DND-41 (cell line): ENCODE results near the gene IL1RAPL2.

Experiments used
- ATAC-seq: fragments of 200-7000 bp; cut with Tn5 transposase; 3 replicates; pipeline ENCODE4 v1.9.1; 2021; ENCODE audit warnings: low read depth; ENCODE audit not compliant: insufficient read depth
- DNase-seq: peaks from one replicate; pipeline ENCODE4 v3.0.0-alpha.2; 2020
- H2AFZ ChIP-seq: 2 replicates; pipeline ENCODE4 v1.6.0; 2012; ENCODE audit warnings: low read depth, low read length
- H3K27ac ChIP-seq: 2 replicates; pipeline ENCODE4 v1.5.1; 2012; ENCODE audit warnings: low read length, inconsistent platforms
- H3K27me3 ChIP-seq: fragments of 200-600 bp; sonication (generic); 2 replicates; pipeline ENCODE4 v1.6.0; 2012; ENCODE audit warnings: low read length, mild to moderate bottlenecking, inconsistent platforms; ENCODE audit not compliant: insufficient read depth, poor library complexity
- H3K36me3 ChIP-seq: 2 replicates; pipeline ENCODE4 v1.5.1; 2012; ENCODE audit warnings: low read length, inconsistent platforms; ENCODE audit not compliant: insufficient read depth
- H3K4me1 ChIP-seq: 2 replicates; pipeline ENCODE4 v1.5.1; 2012; ENCODE audit warnings: mild to moderate bottlenecking, low read length; ENCODE audit not compliant: insufficient read depth
- H3K4me2 ChIP-seq: 2 replicates; pipeline ENCODE4 v1.6.0; 2012; ENCODE audit warnings: mild to moderate bottlenecking, moderate library complexity, low read length, inconsistent platforms; ENCODE audit not compliant: insufficient read depth
- H3K4me3 ChIP-seq, 2 experiments: fragments of 200-600 bp in 1 of 2; shearing (Covaris generic) in 1 of 2; 2 replicates each; pipeline ENCODE4 v1.5.1; 2012 to 2016; ENCODE audit warnings: inconsistent platforms in 2 of 2, low read length in 2 of 2, mild to moderate bottlenecking in 2 of 2, low read depth in 1 of 2, moderate library complexity in 1 of 2
- H3K79me2 ChIP-seq: 2 replicates; pipeline ENCODE4 v1.6.0; 2012; ENCODE audit warnings: low read length, inconsistent platforms; ENCODE audit not compliant: insufficient read depth
- H3K9ac ChIP-seq: 2 replicates; pipeline ENCODE4 v1.6.0; 2012; ENCODE audit warnings: low read depth, mild to moderate bottlenecking, inconsistent platforms, low read length, moderate library complexity
- H3K9me3 ChIP-seq: 2 replicates; pipeline ENCODE4 v1.5.1; 2012; ENCODE audit warnings: low read length, moderate library complexity, mild to moderate bottlenecking, inconsistent platforms; ENCODE audit not compliant: insufficient read depth, severe bottlenecking
- H4K20me1 ChIP-seq: 2 replicates; pipeline ENCODE4 v1.6.0; 2012; ENCODE audit warnings: low read length; ENCODE audit not compliant: insufficient read depth
- EZH2 ChIP-seq: IDR thresholded peaks from 3 replicates; pipeline ENCODE4 v1.6.1; 2012; ENCODE audit warnings: borderline replicate concordance, low read depth, mild to moderate bottlenecking, moderate library complexity, low read length, inconsistent platforms; ENCODE audit not compliant: severe bottlenecking
- TF ChIP-seq, protein P1 (sequence below): IDR thresholded peaks from 2 replicates; pipeline ENCODE4 v1.5.1; 2012; ENCODE audit warnings: borderline replicate concordance, low read length, moderate library complexity, mild to moderate bottlenecking; ENCODE audit not compliant: poor library complexity, severe bottlenecking; ENCODE audit errors: extremely low read depth

IL1RAPL2 gene

GRCh38 chrX:104987063-104987462, 421.1 kb downstream of the IL1RAPL2 start:
- Histone ChIP-seq H3K4me2 (no peak overlapping the region), H3K27ac (no peak overlapping the region), H4K20me1 (no peaks in the 10 kb centered on the region), H3K4me1 (no peaks in the 10 kb centered on the region), H3K36me3 (no peaks in the 10 kb centered on the region), H3K4me3 (no peak overlapping the region), H3K79me2 (no peaks in the 10 kb centered on the region), H3K9ac (no peak overlapping the region), H2AFZ (no peak overlapping the region), H3K9me3 (no peaks in the 10 kb centered on the region), H3K27me3 (no peaks in the 10 kb centered on the region)
- no peak for DNase-seq
- no peak for ATAC-seq
- TF ChIP-seq, protein P1, sequence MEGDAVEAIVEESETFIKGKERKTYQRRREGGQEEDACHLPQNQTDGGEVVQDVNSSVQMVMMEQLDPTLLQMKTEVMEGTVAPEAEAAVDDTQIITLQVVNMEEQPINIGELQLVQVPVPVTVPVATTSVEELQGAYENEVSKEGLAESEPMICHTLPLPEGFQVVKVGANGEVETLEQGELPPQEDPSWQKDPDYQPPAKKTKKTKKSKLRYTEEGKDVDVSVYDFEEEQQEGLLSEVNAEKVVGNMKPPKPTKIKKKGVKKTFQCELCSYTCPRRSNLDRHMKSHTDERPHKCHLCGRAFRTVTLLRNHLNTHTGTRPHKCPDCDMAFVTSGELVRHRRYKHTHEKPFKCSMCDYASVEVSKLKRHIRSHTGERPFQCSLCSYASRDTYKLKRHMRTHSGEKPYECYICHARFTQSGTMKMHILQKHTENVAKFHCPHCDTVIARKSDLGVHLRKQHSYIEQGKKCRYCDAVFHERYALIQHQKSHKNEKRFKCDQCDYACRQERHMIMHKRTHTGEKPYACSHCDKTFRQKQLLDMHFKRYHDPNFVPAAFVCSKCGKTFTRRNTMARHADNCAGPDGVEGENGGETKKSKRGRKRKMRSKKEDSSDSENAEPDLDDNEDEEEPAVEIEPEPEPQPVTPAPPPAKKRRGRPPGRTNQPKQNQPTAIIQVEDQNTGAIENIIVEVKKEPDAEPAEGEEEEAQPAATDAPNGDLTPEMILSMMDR, result no peak
- TF ChIP-seq EZH2, result no peak

DNA sequence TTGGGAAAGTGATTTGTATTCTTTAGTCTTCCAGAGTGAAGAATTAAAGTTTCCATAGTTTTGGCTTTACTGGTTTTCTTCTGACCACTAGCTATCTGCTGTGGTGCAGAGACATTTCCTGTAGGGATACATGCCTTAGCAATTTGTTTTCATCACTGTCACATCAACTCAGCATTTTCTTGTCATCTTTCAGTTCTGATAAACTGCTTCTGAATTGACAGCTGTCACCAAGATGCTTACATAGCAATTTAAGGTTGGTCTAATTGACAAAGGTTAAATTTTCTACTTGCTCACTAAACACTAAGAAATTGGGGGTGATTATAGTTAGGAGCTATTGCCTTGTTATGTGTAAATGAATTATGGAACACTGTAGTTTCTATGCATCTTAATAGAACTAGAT, 422.0 kb downstream of the IL1RAPL2 start:
- H3K9me3 ChIP-seq, result no peaks in the 10 kb centered on the region
- no peaks in the 10 kb centered on the region for H3K36me3 ChIP-seq
- ATAC-seq (no peak), DNase-seq (no peak)
- H3K9ac ChIP-seq, result no peak overlapping the region
- no peaks in the 10 kb centered on the region for H3K27me3 ChIP-seq
- no peak overlapping the region for H3K4me2 ChIP-seq
- TF ChIP-seq, protein P1, result no peak
- no peak for TF ChIP-seq EZH2
- no peaks in the 10 kb centered on the region for H3K79me2 ChIP-seq
- H2AFZ ChIP-seq, result no peak overlapping the region
- H3K27ac ChIP-seq, result no peak overlapping the region
- no peak overlapping the region for H3K4me3 ChIP-seq
- H4K20me1 ChIP-seq, result no peaks in the 10 kb centered on the region
- H3K4me1 ChIP-seq, result no peaks in the 10 kb centered on the region

GRCh38 chrX:104995546-104995945, 429.5 kb downstream of the IL1RAPL2 start:
- Histone ChIP-seq H3K27ac (no peak overlapping the region), H3K9ac (no peak overlapping the region), H2AFZ (no peak overlapping the region), H3K9me3 (no peaks in the 10 kb centered on the region), H3K4me3 (no peak overlapping the region), H3K4me2 (no peak overlapping the region), H3K4me1 (no peaks in the 10 kb centered on the region), H4K20me1 (no peaks in the 10 kb centered on the region), H3K36me3 (no peaks in the 10 kb centered on the region), H3K27me3 (no peaks in the 10 kb centered on the region), H3K79me2 (no peaks in the 10 kb centered on the region)
- TF ChIP-seq EZH2, result no peak
- TF ChIP-seq, protein P1, result no peak
- DNase-seq, result no peak
- ATAC-seq, result no peak

- no peak overlapping the region for H3K4me3 ChIP-seq
- no peaks in the 10 kb centered on the region for H4K20me1 ChIP-seq
- H3K9me3 ChIP-seq, result no peaks in the 10 kb centered on the region
- DNase-seq, result no peak
- no peaks in the 10 kb centered on the region for H3K36me3 ChIP-seq
- TF ChIP-seq EZH2, result no peak
- TF ChIP-seq, protein P1, result no peak
- no peaks in the 10 kb centered on the region for H3K79me2 ChIP-seq
- H3K4me1 ChIP-seq, result no peaks in the 10 kb centered on the region
- H3K4me2 ChIP-seq, result no peak overlapping the region
- no peak for ATAC-seq
- no peaks in the 10 kb centered on the region for H3K27me3 ChIP-seq
- no peak overlapping the region for H2AFZ ChIP-seq
- no peak overlapping the region for H3K27ac ChIP-seq
- no peak overlapping the region for H3K9ac ChIP-seq
Measured at GRCh38 chrX:105006103-105006502, 440.1 kb downstream of the IL1RAPL2 start.
